ENCODE data around the gene SORCS2. TPM values are rescaled to one million over a fixed set of nuclear protein-coding genes. Genes with fewer than 3 reads are reported as not detected.

The SORCS2 gene
- total and polyA plus RNA-seq, 4 donors: 0.05 to 8.4 (median 1.8) TPM

DNA sequence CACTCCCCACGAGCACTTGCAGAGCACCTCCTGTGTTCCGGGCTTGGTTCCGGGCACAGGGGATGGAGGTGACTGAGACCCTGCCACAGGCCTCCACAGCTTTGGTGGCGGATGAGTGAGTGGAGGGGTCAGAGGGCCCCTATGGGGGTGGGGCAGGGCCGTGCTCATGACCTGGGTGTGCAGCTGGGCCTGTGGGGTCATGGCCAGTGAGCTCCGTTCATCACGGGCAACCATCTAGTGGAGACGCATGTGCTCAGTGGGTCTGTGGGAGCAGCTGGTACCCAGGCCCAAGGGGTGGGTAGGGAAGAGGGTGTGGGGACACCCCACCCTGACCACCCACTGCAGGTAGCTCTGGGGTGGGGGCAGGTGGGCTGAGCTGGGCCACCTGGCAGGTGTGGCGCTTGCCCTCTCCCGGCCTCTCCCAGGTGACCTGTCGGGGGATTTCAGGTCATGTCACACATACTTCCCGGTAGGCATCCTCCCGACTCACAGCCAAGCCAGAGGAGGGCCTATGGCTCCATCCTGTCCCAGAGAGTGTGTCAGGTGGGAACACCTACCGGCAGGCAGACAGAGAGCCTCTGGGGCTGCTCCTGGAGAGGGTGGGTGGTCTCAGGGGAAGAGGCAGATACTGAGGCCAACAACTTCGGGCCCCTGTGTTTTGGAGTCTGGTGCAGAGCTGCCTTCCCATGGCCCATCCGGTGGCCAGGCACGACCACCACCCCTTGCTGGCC lies 238.8 kb downstream of the SORCS2 start:
- intact Hi-C loops (cut with DNase I): no loop called here
- DNase-seq: peak; percentile 32 to 66

DNA sequence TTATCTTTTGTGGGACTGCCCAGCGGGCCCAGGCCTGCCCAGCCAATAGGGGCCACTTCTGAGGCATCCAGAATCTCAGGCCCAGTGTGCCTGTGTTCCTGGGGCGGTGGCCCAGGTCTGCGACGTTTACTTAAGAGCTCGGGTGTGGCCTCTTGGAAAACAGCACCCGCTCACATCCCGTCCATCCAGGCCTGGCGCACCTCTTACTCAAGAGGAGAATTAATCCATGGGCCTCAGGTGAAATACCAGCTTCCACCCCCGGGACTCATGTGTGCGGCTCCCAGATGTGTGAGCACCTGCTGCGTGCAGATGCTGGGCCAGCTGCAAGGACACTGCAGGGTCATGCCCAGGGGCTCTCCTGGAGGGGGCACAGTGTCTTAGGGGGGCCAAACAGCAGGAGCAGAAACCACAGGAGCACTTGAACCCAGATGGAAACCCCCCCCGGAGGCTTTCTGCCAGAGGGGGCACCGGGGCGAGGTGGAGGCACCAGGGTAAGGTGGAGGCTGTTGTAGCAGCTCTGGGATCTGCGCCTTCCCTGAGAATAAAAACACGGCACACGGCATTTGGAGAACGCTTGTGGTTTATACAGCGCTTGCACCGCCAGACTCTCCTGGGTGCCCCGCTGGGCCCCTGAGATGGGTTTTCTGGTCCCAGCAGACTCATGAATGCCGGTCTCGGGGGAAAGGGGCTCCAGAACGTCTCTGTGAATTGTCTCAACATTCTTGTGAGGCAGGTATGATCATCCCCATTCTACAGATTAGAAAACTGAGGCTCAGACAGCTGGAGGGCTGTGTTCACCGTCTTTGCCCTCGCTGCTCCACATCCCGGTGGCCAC lies 239.6 kb downstream of the SORCS2 start:
- ATAC-seq (ENCODE audit: low FRiP score) (no peak), DNase-seq (peak; percentile 25 to 59)
- H3K27me3 ChIP-seq (ENCODE audit: control insufficient read depth in 1 of 2, insufficient read depth in 2 of 2, low read length in 1 of 2): no peaks in the 10 kb centered on the region
- H3K4me1 ChIP-seq (ENCODE audit: control insufficient read depth in 1 of 2, insufficient read depth in 2 of 2, low read length in 2 of 2): no peaks in the 10 kb centered on the region
- no peak overlapping the region for H3K4me3 ChIP-seq (ENCODE audit: low read length in 2 of 2)
- intact Hi-C loops (cut with DNase I): no loop called here
- no peak overlapping the region for H3K27ac ChIP-seq (ENCODE audit: low read depth in 1 of 2, low read length in 2 of 2)
- no peaks in the 10 kb centered on the region for H3K36me3 ChIP-seq (ENCODE audit: control insufficient read depth in 1 of 2, insufficient read depth in 2 of 2, low read length in 1 of 2)
- WGBS, 2 donors: 93 to 94% methylated on average over 27 of the region's 27 CpGs
- no peaks in the 10 kb centered on the region for H3K9me3 ChIP-seq (ENCODE audit: control insufficient read depth, low read length)

More for the DNA sequence above, 238.8 kb downstream of the SORCS2 start:
- Histone ChIP-seq H3K27ac (ENCODE audit: low read depth in 1 of 2, low read length in 2 of 2) (no peak overlapping the region), H3K4me1 (ENCODE audit: control insufficient read depth in 1 of 2, insufficient read depth in 2 of 2, low read length in 2 of 2) (no peaks in the 10 kb centered on the region), H3K9me3 (ENCODE audit: control insufficient read depth, low read length) (no peaks in the 10 kb centered on the region), H3K27me3 (ENCODE audit: control insufficient read depth in 1 of 2, insufficient read depth in 2 of 2, low read length in 1 of 2) (no peaks in the 10 kb centered on the region), H3K4me3 (ENCODE audit: low read length in 2 of 2) (no peak overlapping the region), H3K36me3 (ENCODE audit: control insufficient read depth in 1 of 2, insufficient read depth in 2 of 2, low read length in 1 of 2) (no peaks in the 10 kb centered on the region)
- 91 to 95% methylated on average over 17 of the region's 17 CpGs for WGBS, 2 donors
- ATAC-seq (ENCODE audit: low FRiP score): no peak

DNA sequence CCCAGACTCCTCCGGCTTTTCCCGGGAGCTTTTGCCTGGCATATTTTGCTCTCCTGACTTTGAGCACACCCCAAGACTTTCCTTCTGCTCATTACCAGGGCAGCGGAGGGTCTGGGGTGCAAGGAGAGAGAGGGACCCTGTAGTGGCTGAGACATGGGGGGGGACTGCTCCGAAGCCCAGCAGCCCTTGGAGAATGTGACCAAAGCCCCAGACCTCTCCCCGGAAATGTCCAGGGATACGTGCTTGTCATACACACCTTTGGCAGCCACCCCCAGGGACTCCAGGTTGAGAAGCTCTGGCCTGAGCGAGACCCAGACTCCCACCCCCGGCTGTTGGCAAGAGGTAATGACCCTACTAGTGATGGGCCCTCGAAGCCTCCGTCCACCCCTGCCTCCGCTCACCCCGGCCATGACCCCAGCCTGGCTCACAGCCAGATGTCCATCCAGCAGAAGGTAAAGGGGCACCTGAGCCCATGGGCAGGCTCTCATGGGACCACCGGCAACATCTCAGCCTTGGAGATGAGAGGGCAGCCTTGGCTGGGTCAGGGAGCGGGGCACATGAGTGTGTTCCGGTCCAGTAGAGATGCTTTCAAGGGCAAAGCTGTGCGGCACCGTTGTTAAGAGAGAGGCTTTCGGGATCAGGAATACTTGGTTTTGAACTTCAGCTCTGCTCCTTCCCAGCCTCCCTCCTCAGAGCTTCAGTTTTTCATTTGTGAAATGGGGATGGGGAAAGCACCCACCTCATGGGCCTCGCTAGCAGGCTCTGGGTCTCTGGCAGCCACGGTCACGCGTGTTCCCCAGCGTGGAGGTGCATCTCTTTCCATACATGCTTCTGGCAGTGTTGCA lies 240.4 kb downstream of the SORCS2 start:
- ATAC-seq (ENCODE audit: low FRiP score) (no peak), DNase-seq (peak; percentile 38 to 73)
- intact Hi-C loops (cut with DNase I): no loop called here
- Histone ChIP-seq H3K27me3 (ENCODE audit: control insufficient read depth in 1 of 2, insufficient read depth in 2 of 2, low read length in 1 of 2) (no peaks in the 10 kb centered on the region), H3K9me3 (ENCODE audit: control insufficient read depth, low read length) (no peaks in the 10 kb centered on the region), H3K36me3 (ENCODE audit: control insufficient read depth in 1 of 2, insufficient read depth in 2 of 2, low read length in 1 of 2) (no peaks in the 10 kb centered on the region), H3K27ac (ENCODE audit: low read depth in 1 of 2, low read length in 2 of 2) (no peak overlapping the region), H3K4me1 (ENCODE audit: control insufficient read depth in 1 of 2, insufficient read depth in 2 of 2, low read length in 2 of 2) (no peaks in the 10 kb centered on the region), H3K4me3 (ENCODE audit: low read length in 2 of 2) (no peak overlapping the region)
- 91 to 92% methylated on average over 23 of the region's 23 CpGs for WGBS, 2 donors

DNA sequence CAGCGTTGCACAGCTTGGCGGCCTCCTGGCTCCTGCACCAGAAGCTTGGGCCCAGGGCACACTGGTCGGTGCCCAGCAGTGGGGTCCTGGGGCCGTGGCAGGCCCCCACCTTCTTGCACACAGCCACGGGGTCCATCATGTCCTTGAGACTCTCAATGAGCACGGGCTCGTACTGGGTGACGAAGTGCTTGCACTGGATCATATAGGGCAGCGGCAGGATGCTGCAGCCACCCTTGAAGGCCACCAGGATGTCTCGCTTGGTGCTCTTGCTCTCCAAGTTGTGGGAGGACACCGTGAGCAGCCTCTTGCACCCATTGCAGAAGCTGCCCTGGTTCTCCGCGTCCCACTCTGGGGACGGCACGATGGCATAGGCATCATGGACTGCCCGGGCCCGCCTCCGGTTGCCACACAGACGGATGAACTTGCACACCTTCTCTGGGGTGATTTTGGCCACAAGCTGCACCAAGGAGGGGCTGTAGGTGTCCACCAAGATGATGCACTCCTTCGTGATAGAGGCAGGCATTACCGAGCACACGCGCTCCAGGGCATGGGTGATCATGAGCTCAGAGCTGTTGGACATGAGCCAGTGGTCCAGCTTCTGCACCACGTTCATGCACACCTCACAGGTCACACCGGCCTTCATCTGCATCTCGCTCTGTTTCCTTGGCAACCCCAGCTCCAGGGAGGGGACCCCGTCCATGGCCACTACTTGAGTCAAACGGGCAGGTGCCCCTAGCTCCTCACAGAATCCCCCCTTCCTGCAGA lies 241.2 kb downstream of the SORCS2 start:
- ATAC-seq (ENCODE audit: low FRiP score) (no peak), DNase-seq (peak; percentile 29 to 46)
- H3K4me3 ChIP-seq (ENCODE audit: low read length in 2 of 2): no peak overlapping the region
- intact Hi-C loops (cut with DNase I): no loop called here
- no peak overlapping the region for H3K27ac ChIP-seq (ENCODE audit: low read depth in 1 of 2, low read length in 2 of 2)
- H3K27me3 ChIP-seq (ENCODE audit: control insufficient read depth in 1 of 2, insufficient read depth in 2 of 2, low read length in 1 of 2): no peaks in the 10 kb centered on the region
- no peaks in the 10 kb centered on the region for H3K36me3 ChIP-seq (ENCODE audit: control insufficient read depth in 1 of 2, insufficient read depth in 2 of 2, low read length in 1 of 2)
- H3K4me1 ChIP-seq (ENCODE audit: control insufficient read depth in 1 of 2, insufficient read depth in 2 of 2, low read length in 2 of 2): no peaks in the 10 kb centered on the region
- 92% methylated on average over 28 of the region's 28 CpGs for WGBS, 2 donors
- H3K9me3 ChIP-seq (ENCODE audit: control insufficient read depth, low read length): no peaks in the 10 kb centered on the region

DNA sequence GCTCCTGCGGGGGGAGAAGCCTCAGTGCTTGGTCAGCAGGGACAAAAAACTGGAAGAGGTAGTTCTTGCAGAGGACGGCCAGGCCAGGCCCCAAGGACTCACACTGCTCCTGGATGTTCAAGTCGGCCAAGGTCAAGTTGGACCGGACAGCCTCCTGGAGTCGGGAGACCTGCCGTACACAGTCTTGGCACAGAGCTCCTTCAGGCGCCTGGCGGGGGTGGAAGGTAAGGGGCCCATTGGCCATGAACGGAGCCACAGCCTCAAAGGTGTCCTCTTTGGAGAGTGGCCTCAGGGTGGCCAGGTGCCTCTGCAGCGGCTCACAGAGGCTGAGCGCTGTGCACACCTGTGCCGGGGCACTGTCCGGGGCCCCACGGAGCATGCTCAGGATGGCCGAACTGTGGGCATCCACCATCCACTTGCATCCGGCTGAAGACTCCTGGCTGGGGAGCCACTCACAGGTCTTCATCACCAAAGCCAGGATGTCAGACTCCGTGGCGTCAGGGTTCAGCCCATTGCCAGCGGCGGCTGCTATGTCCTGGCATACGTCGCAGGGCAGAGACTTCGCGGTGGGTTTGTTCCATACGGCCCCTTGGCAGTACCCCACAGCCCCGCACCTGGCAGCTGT lies 241.9 kb downstream of the SORCS2 start:
- no peaks in the 10 kb centered on the region for H3K27me3 ChIP-seq (ENCODE audit: control insufficient read depth in 1 of 2, insufficient read depth in 2 of 2, low read length in 1 of 2)
- ATAC-seq (ENCODE audit: low FRiP score) (no peak), DNase-seq (peak in 1 of 2 donors; percentile 44)
- no peak overlapping the region for H3K4me3 ChIP-seq (ENCODE audit: low read length in 2 of 2)
- WGBS, 2 donors: 87 to 90% methylated on average over 26 of the region's 26 CpGs
- H3K36me3 ChIP-seq (ENCODE audit: control insufficient read depth in 1 of 2, insufficient read depth in 2 of 2, low read length in 1 of 2): no peaks in the 10 kb centered on the region
- peaks cover 2% of the 10 kb centered on the region for H3K9me3 ChIP-seq (ENCODE audit: control insufficient read depth, low read length)
- intact Hi-C loops (cut with DNase I): no loop called here
- H3K27ac ChIP-seq (ENCODE audit: low read depth in 1 of 2, low read length in 2 of 2): no peak overlapping the region
- H3K4me1 ChIP-seq (ENCODE audit: control insufficient read depth in 1 of 2, insufficient read depth in 2 of 2, low read length in 2 of 2): no peaks in the 10 kb centered on the region

DNA sequence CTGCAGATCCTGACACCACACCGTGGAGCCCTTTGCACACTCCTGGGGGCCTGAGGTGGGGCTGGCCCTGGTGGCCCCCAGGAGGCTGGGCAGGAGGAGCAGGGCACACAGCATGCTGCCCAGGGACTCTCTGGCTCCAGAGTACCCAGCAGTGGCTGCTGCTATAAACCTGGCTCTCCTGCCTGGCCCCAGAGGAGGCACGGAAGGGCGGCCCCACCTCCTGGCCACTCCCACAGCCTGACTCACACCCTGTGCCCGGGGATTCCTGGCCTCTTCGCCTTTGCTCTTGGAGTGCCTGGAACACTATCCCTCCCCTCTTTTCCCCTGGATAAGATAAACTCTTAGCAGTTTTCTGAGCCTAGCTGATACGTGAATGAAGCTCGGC lies 242.4 kb downstream of the SORCS2 start, which contains the start of gene PSAPL1:
Gene PSAPL1, minus strand, starts transcription at position 165 of the 385 bp plus-strand sequence. Its CDS starts 51 bp downstream, at position 114.
- H3K27ac ChIP-seq (ENCODE audit: low read depth in 1 of 2, low read length in 2 of 2): no peak within 1 kb of the TSS
- WGBS, 2 donors: 25 to 31% methylated on average over 7 of the region's 7 CpGs
- no peaks in the 10 kb centered on the region for H3K4me1 ChIP-seq (ENCODE audit: control insufficient read depth in 1 of 2, insufficient read depth in 2 of 2, low read length in 2 of 2)
- DNase-seq (peak in 1 of 2 donors; percentile 44), ATAC-seq (ENCODE audit: low FRiP score) (no peak)
- H3K9me3 ChIP-seq (ENCODE audit: control insufficient read depth, low read length): peaks cover 5% of the 10 kb centered on the region
- H3K27me3 ChIP-seq (ENCODE audit: control insufficient read depth in 1 of 2, insufficient read depth in 2 of 2, low read length in 1 of 2): no peaks in the 10 kb centered on the region
- intact Hi-C loops (cut with DNase I): no loop called here
- H3K36me3 ChIP-seq (ENCODE audit: control insufficient read depth in 1 of 2, insufficient read depth in 2 of 2, low read length in 1 of 2): no peaks in the 10 kb centered on the region
- no peak within 1 kb of the TSS for H3K4me3 ChIP-seq (ENCODE audit: low read length in 2 of 2)

DNA sequence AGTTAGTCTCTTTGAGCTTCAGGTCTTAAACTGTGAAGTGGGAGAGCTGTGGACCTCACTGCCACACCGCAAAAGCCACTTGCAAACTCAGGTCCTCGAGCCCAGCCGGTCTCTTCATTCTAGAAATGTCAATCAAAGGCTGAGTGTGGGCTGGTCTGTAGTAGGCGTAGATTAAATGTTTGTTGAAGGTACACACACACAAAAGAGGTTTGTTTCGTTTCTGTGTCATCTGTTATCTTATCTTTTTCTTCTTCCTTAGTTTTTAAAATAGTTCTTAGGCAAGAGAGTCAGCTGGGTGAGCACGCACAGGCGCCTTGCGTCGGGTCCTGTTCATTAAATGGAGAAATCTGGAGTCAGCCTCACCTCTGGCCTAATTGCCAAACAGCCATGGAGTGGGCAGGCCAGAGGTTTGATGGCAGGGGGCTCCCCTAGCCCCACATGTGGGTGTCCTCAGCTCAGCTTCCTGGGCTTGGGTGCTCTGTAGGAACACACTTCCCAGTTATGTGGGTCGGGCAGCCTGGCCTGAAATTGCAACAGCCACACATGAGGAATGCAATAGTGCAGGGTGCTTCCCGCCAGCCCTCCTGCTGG lies 243.2 kb downstream of the SORCS2 start:
- ATAC-seq (ENCODE audit: low FRiP score): no peak
- Histone ChIP-seq H3K27me3 (ENCODE audit: control insufficient read depth in 1 of 2, insufficient read depth in 2 of 2, low read length in 1 of 2) (no peaks in the 10 kb centered on the region), H3K27ac (ENCODE audit: low read depth in 1 of 2, low read length in 2 of 2) (no peak overlapping the region), H3K9me3 (ENCODE audit: control insufficient read depth, low read length) (peaks cover 5% of the 10 kb centered on the region), H3K4me3 (ENCODE audit: low read length in 2 of 2) (no peak overlapping the region), H3K36me3 (ENCODE audit: control insufficient read depth in 1 of 2, insufficient read depth in 2 of 2, low read length in 1 of 2) (no peaks in the 10 kb centered on the region), H3K4me1 (ENCODE audit: control insufficient read depth in 1 of 2, insufficient read depth in 2 of 2, low read length in 2 of 2) (no peaks in the 10 kb centered on the region)
- DNase-seq: peak in 1 of 2 donors; percentile 26
- 91 to 93% methylated on average over 11 of the region's 11 CpGs for WGBS, 2 donors
- intact Hi-C loops (cut with DNase I): no loop called here

Measured in aorta (tissue), 5 donors.